ENCODE data around the gene PATE1. TPM values are rescaled to one million over a fixed set of nuclear protein-coding genes. Genes with fewer than 3 reads are reported as not detected.
"Not testable (repeated sequence)": the region's sequence is repeated elsewhere in the genome, so short reads cannot be mapped to it uniquely, and the experiment has no call there.

PATE1 gene, protein sequence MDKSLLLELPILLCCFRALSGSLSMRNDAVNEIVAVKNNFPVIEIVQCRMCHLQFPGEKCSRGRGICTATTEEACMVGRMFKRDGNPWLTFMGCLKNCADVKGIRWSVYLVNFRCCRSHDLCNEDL
- total RNA-seq = not detected
- long read RNA-seq, donor 1 = 0 reads
- long read RNA-seq, donor 2 = 0 reads

DNA sequence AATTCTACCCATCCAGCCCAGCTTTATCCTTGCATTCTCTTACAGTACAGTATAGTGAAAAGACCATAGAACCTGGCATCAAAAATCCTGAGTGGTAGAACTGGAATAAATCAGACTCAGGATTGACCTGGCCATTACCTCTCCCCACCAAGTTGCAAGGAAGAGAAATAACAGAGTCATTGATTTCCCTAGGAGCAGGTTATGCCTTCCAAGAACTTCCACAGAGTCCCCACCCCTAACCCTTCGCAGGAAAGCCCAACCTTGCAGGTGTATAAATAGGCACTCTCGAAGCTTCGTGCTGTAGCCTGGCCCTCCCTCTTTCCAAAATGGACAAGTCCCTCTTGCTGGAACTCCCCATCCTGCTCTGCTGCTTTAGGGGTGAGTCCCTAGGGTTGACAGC lies at the start of gene PATE1:
Gene PATE1 (plus strand): TSS at position 301 of the 400 bp plus-strand sequence. CDS start 26 bp downstream, at position 327.
- DNase-seq (ENCODE audit: low spot score) = no peak
- intact Hi-C loops (cut with DNase I) = no loop called here

DNA sequence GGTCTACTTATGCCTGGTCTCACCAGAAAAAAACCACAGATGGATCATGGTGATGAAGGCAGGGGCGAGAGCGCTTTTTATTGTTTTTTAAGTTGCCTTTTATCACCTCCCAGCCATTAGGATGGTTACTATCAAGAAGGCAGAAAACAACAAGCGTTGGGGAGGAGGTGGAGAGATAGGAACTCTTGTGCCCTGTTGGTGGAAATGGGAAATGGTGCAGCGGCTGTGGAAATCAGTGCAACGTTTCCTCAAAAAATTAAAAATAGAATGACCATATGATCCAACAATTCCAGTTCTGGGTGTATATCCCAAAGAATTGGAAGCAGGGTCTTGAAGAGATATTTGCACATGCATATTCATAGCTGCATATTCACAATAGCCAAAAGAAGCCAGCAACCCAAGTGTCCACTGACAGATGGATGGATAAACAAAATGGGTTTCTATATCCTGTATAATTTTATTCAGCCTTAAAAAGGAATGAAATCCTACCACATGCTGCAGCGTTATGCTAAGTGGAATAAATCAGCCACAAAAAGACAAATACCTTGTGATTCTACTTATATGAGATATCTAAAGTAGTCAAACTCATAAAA lies 45.0 kb upstream of the PATE1 start:
- intact Hi-C loops (cut with DNase I) = no loop called here
- no peak for DNase-seq (ENCODE audit: low spot score)

DNA sequence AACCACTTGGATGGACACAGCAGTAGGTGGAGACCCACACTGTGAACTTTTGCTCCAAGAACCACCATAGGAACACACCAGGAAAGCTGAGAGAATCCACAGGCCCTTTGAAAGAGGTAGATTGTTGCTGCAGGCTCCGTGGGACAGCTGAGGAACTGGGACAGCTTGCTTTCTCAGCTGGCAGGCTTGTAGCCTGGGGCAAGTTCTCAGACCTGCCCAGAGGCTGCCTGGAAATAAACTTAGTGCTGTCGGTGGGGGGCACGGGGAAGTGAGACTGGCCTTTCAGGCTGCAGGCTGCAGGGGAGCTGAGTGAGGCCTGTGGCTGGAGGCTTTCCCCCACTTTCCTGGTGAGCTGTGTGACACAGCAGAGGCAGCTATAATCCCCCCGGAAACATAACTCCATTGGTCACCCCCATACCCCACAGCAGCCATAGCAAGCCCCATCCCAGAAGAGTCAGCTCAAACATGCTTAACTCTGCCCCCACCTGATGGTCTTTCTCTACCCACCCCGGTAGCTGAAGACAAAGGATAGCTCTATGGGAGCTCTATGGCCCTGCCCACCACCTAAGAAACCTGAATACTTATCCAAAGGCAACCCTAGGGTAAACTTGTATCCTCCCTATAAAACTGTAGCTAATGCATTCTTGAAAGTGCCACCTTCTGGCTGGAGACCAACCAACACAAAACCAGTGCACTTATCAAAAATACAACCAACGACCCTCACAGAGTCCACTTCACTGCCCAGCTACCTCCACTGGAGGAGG lies 44.0 kb upstream of the PATE1 start:
- intact Hi-C loops (cut with DNase I) = no loop called here
- DNase-seq (ENCODE audit: low spot score) = no peak

DNA sequence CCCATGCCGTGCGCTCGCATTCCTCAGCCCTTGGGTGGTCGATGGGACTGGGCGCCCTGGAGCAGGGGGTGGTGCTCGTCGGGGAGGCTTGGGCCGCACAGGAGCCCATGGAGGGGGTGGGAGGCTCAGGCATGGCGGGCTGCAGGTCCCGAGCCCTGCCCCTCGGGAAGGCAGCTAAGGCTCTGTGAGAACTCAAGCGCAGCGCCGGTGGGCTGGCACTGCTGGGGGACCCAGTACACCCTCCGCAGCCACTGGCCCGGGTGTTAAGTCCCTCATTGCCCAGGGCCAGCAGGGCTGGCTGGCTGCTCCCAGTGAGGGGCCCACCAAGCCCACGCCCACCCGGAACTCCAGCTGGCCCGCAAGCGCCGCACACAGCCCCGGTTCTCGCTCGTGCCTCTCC lies 41.4 kb upstream of the PATE1 start:
- DNase-seq (ENCODE audit: low spot score); intact Hi-C loops (cut with DNase I): not testable (repeated sequence)

DNA sequence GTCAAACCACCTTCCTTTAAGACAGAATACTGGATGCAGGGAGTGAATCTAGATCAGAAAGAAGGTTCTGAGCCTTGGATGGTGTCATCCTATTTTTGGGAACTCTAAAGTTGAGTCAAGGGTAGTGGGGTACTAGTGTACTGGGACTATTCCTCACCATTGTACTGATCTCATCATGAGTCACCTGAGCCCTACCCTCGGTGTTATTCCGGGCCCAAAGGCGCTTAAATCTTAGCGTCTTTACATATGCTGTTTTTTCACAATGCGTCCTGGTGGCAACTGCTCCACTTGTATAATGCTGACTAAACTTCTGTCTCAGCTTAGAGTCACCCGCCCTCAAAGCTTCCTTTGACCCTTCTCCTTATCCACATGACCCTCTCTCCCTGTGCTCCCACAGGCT lies 25.3 kb upstream of the PATE1 start:
- no peak for DNase-seq (ENCODE audit: low spot score)
- intact Hi-C loops (cut with DNase I) = no loop called here

DNA sequence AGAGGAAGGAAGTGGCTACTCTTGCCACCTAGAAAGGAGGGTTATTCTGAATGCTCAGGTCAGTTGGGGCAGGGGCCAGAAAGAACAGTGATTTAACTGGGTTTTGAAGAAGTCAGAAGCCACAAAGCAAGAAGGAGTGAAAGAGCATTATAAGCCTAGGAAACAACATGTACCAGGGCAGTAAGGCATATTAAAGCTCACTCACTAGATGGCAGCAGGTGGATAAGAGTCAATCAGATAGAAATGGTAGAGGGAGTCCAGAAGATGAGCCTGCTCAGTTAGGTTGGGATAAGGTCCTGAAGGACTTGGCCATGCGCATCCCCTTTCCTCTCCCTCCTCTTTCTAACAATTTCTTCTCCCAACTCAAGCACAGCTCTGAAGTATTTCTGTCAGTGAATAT lies 22.0 kb upstream of the PATE1 start:
- intact Hi-C loops (cut with DNase I) = no loop called here
- no peak for DNase-seq (ENCODE audit: low spot score)

DNA sequence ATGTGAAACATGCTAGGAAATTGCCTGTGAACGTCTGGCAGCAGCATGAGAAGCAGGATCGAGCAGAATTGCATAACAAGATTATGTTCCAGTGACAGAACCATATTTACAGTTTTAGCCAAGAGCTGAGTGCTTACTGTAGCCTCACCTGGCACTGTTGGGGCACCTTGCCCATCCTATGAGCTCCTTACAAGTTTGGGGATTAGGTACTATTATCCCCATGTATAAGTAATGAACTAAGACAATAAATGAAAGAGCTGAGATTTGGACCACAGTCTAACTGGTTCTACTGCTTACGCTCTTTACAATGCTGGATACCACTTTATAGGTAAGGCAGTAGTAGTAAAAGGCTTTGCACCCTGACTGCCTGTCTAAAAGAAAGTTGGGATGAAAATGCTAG lies 17.1 kb upstream of the PATE1 start:
- no peak for DNase-seq (ENCODE audit: low spot score)
- intact Hi-C loops (cut with DNase I) = no loop called here

DNA sequence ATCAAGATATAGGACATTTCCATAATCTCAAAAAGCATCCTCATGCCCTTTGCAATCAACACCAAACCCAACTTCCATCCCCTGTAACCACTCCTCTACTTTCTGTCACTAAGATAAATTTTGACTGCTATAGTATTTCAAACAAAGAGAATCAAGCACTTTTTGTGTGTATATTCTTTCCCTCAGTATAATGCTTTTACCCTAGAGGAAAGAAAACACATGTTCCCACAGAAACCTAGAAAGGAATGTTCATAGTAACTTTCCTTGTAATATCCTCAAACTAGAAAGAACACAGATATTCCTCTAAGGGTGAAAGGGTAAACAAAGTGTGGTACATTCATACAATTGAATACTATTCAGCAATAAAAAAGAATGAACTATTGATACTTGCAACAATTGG lies 5.5 kb upstream of the PATE1 start:
- no peak for DNase-seq (ENCODE audit: low spot score)
- intact Hi-C loops (cut with DNase I) = no loop called here

DNA sequence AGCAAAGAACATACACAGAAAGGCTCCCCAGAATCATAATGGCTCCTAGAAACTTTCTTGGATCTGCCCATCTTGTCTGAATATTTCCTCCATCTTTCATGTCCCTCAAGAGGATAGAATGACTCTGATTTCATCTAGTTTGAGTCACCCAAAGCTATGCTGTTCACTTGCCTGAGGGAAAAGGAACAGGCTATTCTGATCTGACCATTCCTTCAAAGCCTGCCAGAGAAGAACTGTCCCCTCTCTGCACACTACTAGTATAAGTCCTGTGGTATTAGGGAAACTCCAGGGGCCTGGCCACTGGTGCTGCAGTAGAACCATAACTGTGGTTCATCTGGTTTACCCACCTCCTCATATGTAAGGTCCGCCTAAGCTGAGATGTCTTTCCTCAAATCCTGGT lies 2.4 kb upstream of the PATE1 start:
- intact Hi-C loops (cut with DNase I) = no loop called here

DNA sequence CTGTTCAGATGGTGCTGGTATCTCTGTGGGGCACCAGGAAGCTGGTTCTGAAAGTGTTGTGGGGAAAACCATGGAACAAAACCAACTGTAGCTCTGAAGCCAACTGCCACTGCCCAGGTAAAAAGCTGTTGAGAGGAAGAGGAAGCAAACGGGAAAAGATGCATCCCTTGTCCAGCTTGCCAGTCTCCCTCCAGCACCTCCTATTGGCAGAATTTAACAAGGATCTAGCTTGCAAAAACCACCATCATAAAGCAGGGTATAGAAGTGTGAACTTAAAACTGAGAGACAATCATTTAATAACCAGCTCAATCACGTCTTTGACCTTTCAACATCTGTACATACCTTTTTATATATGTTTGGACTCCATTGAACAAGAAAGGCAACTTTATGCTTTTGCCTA lies 4.5 kb downstream of the PATE1 start:
- DNase-seq (ENCODE audit: low spot score) = no peak

More for the DNA sequence above, 2.4 kb upstream of the PATE1 start:
- no peak for DNase-seq (ENCODE audit: low spot score)

DNA sequence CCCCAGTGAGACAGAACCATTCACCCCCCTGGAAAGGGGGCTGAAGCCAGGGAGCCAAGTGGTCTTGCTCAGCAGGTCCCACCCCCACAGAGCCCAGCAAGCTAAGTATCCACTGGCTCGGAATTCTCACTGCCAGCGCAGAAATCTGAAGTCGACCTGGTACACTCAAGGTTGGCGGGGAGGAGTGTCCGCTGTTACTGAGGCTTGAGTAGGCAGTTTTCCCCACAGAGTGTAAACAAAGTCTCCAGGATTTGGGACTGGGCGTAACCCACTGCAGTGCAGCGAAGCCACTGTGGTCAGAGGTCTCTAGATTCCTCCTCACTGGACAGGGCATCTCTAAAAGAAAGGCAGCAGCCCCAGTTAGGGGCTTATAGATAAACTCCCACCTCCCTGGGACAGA lies 10.0 kb downstream of the PATE1 start:
- DNase-seq (ENCODE audit: low spot score) = no peak
- intact Hi-C loops (cut with DNase I) = no loop called here

More for the DNA sequence above, 4.5 kb downstream of the PATE1 start:
- intact Hi-C loops (cut with DNase I) = no loop called here

DNA sequence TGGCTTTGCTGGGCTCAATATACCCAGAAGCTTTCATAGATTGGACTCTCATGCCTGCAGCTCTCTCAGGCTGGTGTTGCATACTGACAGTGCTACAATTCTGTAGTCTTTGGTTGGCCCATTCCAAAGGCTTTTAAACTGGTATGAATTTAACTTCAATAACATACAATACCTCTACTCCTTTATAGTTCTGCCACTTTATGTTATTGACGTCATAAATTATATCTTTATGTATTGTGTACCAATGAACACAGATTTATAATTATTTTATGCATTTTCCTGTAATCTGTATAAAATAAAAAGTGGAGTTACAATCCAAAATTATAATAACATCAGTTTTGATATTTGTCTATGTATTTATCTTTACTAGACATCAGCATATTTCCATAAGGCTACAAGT lies 16.4 kb downstream of the PATE1 start:
- DNase-seq (ENCODE audit: low spot score) = no peak
- intact Hi-C loops (cut with DNase I) = no loop called here

DNA sequence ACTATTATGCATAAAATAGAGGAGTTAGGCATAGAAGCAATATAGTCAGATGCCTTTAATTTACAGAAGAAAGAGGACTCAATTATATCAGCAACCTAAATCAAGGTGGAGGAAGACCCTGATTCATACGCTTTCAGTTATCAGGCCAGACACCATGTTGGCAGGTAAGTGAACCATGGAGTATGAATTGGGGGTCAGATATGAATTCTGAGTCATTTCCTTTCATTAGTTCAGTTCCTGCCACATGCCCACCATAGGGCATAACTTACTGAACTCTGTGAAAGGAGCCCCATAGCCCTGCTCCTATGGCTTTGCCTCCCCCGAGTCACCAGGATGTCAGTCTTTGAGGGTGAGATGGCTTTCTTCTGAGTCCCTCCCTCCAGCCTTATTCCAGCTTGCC lies 17.4 kb downstream of the PATE1 start:
- DNase-seq (ENCODE audit: low spot score) = no peak
- intact Hi-C loops (cut with DNase I) = no loop called here

DNA sequence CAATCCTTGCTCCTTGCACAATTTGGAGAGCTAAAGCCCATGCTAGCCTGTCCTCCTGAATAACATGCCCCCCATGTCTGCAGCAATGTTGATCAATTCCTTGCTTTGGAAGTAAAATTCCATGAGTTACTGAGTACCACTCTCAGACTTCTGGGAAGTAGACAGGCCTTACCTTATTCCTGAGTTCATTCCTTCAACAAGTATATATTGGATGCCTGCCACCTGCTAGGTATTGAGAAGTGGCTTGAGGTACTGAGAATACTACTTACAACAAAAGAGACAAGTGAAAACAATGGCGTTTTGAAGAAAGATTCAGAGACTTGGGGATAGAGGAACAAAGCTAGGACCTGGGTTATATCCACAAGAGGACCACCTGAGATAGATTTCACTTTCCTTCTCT lies 20.2 kb downstream of the PATE1 start:
- intact Hi-C loops (cut with DNase I) = no loop called here
- DNase-seq (ENCODE audit: low spot score) = no peak

DNA sequence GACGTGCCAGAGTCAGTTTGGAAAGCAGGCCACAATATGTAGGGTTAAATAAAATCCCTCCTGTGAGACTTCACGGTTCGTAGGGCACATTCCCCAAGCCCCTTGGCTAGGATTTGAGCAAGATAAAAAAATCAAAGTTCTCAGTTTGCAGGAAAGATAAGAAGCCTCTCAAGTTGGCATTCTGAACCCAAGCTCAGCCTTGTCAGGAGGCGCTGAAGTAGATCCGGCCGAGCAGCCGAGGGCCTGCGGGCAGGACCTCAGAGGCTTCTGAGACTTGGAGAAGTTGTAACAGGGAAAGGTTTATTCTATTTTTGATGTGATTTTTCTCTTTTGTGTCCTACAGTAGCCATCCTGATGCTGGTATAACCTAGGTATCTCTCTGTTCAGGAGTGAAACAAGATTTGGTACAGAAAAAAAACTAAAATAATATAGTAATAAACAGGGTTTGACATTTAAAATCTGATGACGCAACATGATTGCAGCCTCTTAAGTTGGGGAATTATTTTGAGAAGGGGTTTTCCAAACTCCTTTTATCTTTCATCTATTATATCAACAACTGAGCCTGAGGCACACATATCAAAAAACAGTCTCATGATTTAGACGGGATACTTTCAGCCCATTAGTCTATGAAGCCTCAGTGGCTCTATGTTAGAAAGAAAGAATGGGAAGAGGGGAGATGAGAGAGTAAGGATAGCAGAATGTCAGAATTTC lies 22.4 kb downstream of the PATE1 start:
- DNase-seq (ENCODE audit: low spot score) = no peak
- intact Hi-C loops (cut with DNase I) = no loop called here

DNA sequence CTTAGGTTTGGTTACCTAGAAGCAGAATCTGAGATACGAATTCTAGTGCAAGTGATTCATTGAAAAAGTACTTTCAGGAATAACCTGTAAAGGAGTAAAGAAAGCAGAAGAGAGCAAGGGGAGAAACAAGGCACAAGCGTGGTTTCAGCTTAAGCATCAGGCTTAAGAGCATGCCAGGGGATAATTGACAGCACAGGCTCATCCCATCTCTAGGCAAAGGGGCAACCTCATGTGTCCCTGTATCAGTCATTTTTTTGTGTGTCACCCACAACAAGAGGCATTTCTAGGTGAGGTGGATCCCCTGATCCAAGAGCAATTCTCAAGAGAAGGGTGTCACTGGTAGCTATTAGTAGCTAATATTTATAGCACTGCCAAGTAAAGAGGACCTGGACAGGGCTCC lies 24.5 kb downstream of the PATE1 start:
- intact Hi-C loops (cut with DNase I) = no loop called here
- DNase-seq (ENCODE audit: low spot score) = no peak

DNA sequence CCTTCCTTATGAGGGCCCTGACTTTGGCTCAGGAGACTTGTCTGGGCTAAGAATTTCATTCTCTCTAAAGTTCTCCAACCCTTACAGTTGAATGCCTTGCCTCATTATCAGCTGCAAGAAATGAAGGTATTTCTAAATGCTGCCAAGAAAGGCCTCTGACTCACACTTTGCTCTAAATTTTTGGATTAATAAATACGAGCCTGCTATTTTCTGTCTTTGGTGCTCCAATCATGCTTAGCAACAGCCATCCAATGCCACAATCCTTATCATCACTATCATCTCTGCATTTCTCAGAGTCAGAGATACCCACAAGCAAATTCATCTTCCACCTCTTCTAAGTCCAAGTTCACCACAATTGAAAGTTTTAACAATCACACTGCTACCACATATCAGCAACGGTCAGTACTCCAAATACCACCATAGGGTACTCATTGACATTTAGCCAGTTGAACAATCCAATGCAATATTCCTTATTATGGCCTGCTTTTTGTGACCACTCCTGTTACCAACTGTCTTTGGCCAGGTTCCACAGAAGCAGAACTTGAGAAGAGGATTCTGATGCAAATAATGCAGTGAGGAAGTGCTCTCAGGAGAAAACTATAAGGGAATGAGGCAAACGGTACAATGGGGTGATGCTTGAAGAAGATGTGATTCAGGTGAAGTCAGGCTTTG lies 26.9 kb downstream of the PATE1 start:
- no peak for DNase-seq (ENCODE audit: low spot score)
- intact Hi-C loops (cut with DNase I) = no loop called here

DNA sequence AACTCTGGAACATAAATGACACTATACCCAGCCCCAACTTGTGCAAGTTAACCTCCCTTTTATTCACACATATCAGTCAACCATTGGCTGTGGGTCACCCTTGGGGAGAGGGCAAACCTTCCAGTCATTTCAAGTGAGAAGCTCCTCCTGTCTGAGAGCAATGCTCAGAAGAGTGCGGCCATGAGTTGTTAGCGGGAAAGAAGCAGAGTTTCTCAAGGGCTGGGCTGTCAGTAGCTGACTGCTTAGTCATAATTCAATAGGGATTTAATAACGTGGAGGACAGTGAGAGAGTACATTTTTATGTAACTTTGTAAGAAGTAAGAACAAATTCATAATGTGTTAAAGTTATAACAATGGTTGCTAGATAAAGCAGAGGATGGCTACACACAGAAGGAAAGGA lies 27.4 kb downstream of the PATE1 start:
- intact Hi-C loops (cut with DNase I) = no loop called here
- no peak for DNase-seq (ENCODE audit: low spot score)

DNA sequence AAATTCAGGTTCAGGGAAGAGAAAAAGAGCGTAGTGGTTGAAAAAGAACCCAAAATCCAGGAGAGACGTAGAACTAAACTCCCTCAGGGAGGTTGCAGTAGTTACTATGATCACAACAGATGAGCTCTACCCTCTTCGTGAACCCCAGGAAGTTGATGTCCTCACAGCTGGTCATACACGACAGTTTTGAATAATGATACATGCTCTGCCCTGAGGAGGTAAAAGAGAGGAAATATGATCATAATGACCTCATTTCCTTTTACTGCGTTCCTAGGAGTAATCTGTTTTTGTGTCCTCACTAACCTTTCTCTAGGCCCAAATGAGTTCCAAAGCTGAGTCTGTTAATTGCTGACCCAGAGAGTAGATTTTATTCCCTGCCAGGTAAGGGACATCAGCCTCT lies 31.2 kb downstream of the PATE1 start:
- no peak for DNase-seq (ENCODE audit: low spot score)
- intact Hi-C loops (cut with DNase I) = no loop called here

DNA sequence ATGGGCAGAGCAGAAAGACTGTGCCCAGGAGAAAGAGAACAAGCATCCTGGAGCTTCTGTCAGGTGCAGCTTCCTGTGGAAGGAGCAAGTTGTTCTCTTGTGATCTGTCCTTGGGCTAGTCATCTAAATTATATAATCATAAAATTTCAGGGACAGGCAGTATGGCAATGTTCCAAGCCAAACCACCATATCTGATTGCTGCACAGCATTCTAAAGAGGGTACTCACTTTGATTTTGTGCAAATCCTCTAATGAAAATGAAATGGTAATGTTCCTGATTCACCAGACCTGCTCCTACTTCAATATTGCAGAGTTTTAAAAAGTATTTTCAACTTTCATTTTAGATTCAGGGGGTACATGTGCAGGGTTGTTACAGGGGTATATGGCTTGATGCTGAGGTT lies 32.6 kb downstream of the PATE1 start, which contains the start of gene PATE2:
Gene PATE2 (minus strand): TSS at position 101 of the 400 bp plus-strand sequence. CDS start 55 bp downstream, at position 46.
- no peak for DNase-seq (ENCODE audit: low spot score)
- intact Hi-C loops (cut with DNase I) = no loop called here
